NCI-H2196 (cell line): ENCODE measurements around the gene OR6B3.

Experiments
- DNase-seq: peaks from one replicate; lab custom pipeline; 2025; ENCODE audit not compliant: unreplicated experiment; lab: John Stamatoyannopoulos, UW

OR6B3 gene

GRCh38 chr2:240053173-240054155 is at the start of gene OR6B3:
OR6B3 (minus strand) TSS chr2:240053521.
- no peak for DNase-seq

- DNase-seq, result no peak
Observed at GRCh38 chr2:240098349-240098748, 45.0 kb upstream of the OR6B3 start.

GRCh38 chr2:240095556-240096523 is 42.5 kb upstream of the OR6B3 start:
- DNase-seq, result no peak

GRCh38 chr2:240089306-240089705 is 36.0 kb upstream of the OR6B3 start:
- DNase-seq, result no peak

GRCh38 chr2:240086563-240086962 is 33.2 kb upstream of the OR6B3 start:
- no peak for DNase-seq

- no peak for DNase-seq
Observed at GRCh38 chr2:240078631-240079030, 25.3 kb upstream of the OR6B3 start.

- DNase-seq, result no peak
Observed at GRCh38 chr2:240077442-240077841, 24.1 kb upstream of the OR6B3 start.

GRCh38 chr2:240074545-240074944 is 21.2 kb upstream of the OR6B3 start:
- DNase-seq, result no peak

GRCh38 chr2:240070907-240071306 is 17.6 kb upstream of the OR6B3 start:
- no peak for DNase-seq

GRCh38 chr2:240069829-240070228 is 16.5 kb upstream of the OR6B3 start:
- DNase-seq, result no peak

- DNase-seq, result no peak
Observed at GRCh38 chr2:240068193-240068592, 14.9 kb upstream of the OR6B3 start.

GRCh38 chr2:240066489-240066888 is 13.2 kb upstream of the OR6B3 start:
- DNase-seq, result no peak

- DNase-seq, result no peak
Observed at GRCh38 chr2:240064898-240065297, 11.6 kb upstream of the OR6B3 start.

GRCh38 chr2:240060977-240061591 is 7.8 kb upstream of the OR6B3 start:
- peak; percentile 67 for DNase-seq

- no peak for DNase-seq
Observed at GRCh38 chr2:240056678-240057077, 3.4 kb upstream of the OR6B3 start.

- no peak for DNase-seq
Observed at GRCh38 chr2:240055177-240055917, 2.0 kb upstream of the OR6B3 start.

- no peak for DNase-seq
Observed at GRCh38 chr2:240052524-240052923, 797 bp downstream of the OR6B3 start.

GRCh38 chr2:240051697-240052096 is 1.6 kb downstream of the OR6B3 start:
- no peak for DNase-seq

- no peak for DNase-seq
Observed at GRCh38 chr2:240050278-240050677, 3.0 kb downstream of the OR6B3 start.

GRCh38 chr2:240048237-240048636 is 5.1 kb downstream of the OR6B3 start:
- DNase-seq, result no peak
